GM23338 (cell line): ENCODE measurements around the gene CHMP3.

Experiments
- EZH2phosphoT487 ChIP-seq: fragments of 200-600 bp; sonication (generic); IDR thresholded peaks from one replicate; pipeline ENCODE4 v1.8.1; 2018; ENCODE audit warnings: antibody characterized with exemption; ENCODE audit not compliant: unreplicated experiment
- POLR2AphosphoS5 ChIP-seq: IDR thresholded peaks from 2 replicates; pipeline ENCODE4 v1.6.1; 2016; ENCODE audit warnings: antibody characterized with exemption, low read depth
- REST ChIP-seq: IDR thresholded peaks from one replicate; pipeline ENCODE4 v1.6.1; 2018; ENCODE audit warnings: antibody characterized with exemption; ENCODE audit not compliant: unreplicated experiment
- TF ChIP-seq, protein P1 (sequence below), 2 experiments: fragments of 200-600 bp in 1 of 2; sonication (generic) in 1 of 2; conservative IDR thresholded peaks; 2 replicates each; pipeline versions ENCODE4 v1.5.1 to v1.6.1; 2016 to 2017; ENCODE audit warnings: antibody characterized with exemption in 2 of 2, low read depth in 2 of 2, mild to moderate bottlenecking in 2 of 2, moderate library complexity in 1 of 2

- TF ChIP-seq, protein P1, sequence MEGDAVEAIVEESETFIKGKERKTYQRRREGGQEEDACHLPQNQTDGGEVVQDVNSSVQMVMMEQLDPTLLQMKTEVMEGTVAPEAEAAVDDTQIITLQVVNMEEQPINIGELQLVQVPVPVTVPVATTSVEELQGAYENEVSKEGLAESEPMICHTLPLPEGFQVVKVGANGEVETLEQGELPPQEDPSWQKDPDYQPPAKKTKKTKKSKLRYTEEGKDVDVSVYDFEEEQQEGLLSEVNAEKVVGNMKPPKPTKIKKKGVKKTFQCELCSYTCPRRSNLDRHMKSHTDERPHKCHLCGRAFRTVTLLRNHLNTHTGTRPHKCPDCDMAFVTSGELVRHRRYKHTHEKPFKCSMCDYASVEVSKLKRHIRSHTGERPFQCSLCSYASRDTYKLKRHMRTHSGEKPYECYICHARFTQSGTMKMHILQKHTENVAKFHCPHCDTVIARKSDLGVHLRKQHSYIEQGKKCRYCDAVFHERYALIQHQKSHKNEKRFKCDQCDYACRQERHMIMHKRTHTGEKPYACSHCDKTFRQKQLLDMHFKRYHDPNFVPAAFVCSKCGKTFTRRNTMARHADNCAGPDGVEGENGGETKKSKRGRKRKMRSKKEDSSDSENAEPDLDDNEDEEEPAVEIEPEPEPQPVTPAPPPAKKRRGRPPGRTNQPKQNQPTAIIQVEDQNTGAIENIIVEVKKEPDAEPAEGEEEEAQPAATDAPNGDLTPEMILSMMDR (conservative IDR thresholded peaks at IDR 0.05; ENCODE audit: low read depth in 2 of 2): no peak
- TF ChIP-seq POLR2AphosphoS5 (no peak), EZH2phosphoT487 (no peak), REST (no peak)
Measured at GRCh38 chr2:86543793-86544192, 19.4 kb downstream of the CHMP3 start.
